Mucosa of rectum (tissue), 2 donors: ENCODE results near the gene ARAP2.

ENCODE experiments used
- H3K27ac ChIP-seq, 2 donors: one replicate each; pipeline ENCODE4 v1.7.0; 2013; ENCODE audit warnings: inconsistent platforms in 2 of 2, low read depth in 2 of 2, low read length in 2 of 2
- H3K27me3 ChIP-seq, 2 donors: one replicate each; pipeline ENCODE4 v1.7.0; 2013; ENCODE audit warnings: low read length in 2 of 2; ENCODE audit not compliant: control insufficient read depth in 2 of 2, insufficient read depth in 2 of 2
- H3K36me3 ChIP-seq, 2 donors: one replicate each; pipeline ENCODE4 v1.7.0; 2013; ENCODE audit warnings: low read length in 2 of 2; ENCODE audit not compliant: control insufficient read depth in 2 of 2, insufficient read depth in 2 of 2
- H3K4me1 ChIP-seq, 2 donors: one replicate each; pipeline ENCODE4 v1.7.0; 2013; ENCODE audit warnings: low read length in 2 of 2, mild to moderate bottlenecking in 1 of 2; ENCODE audit not compliant: control insufficient read depth in 2 of 2, insufficient read depth in 2 of 2
- H3K4me3 ChIP-seq, 2 donors: one replicate each; pipeline ENCODE4 v1.7.0; 2013; ENCODE audit warnings: low read length in 2 of 2
- H3K9ac ChIP-seq, 2 donors: one replicate each; pipeline ENCODE4 v1.7.0; 2013; ENCODE audit warnings: low read length in 2 of 2, low read depth in 1 of 2, mild to moderate bottlenecking in 1 of 2
- H3K9me3 ChIP-seq, 2 donors: one replicate each; pipeline ENCODE4 v1.7.0; 2013; ENCODE audit warnings: low read length in 2 of 2; ENCODE audit not compliant: control insufficient read depth in 2 of 2
- donor health status: healthy.
- donor health status: Normal muscosa, but diverticular disease.

ARAP2 gene

DNA sequence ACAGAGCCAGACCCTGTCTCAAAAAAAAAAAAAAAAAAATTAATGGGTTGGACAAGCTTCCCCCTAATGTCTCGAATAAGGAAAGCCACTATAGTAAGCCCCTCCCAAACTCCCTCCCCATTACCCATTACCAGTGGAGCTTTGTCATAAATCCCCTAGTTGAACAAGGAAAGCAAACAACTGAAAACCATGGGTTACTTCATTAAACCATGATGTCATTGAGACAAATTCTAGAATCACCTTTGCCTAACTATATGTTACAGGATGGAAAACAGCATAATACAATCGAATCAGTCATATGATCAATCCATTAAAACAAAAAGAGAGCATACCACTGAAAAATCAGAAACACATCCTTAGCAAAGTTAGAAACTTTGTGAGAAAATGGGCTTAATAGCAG, 8.2 kb downstream of the ARAP2 start:
- Histone ChIP-seq H3K4me1 (no peaks in the 10 kb centered on the region), H3K9me3 (peaks cover 0 to 4% of the 10 kb centered on the region in 2 donors), H3K27ac (no peak overlapping the region), H3K36me3 (peaks cover 0 to 4% of the 10 kb centered on the region in 2 donors), H3K4me3 (no peak overlapping the region), H3K9ac (no peak overlapping the region), H3K27me3 (no peaks in the 10 kb centered on the region)

DNA sequence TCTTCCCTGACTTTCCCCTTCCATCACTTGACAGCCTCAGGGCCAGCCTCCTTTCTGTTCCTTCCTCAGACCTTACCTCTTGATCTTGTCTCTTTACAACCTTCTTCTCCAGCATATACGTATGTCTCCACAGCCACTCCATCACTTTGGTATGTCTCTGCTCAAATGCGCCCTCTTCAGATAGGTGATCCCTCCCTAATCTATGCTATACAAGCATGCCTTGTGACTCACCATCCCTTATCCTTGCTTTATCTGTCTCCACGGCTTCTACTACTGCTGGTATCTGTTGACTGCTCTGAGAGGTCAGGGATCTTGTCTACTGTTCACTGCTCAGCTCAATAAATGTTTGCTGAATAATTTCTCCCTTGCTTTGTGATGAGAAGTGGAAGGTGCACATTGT, 9.0 kb downstream of the ARAP2 start:
- H3K36me3 ChIP-seq, result peaks cover 0 to 4% of the 10 kb centered on the region in 2 donors
- H3K4me1 ChIP-seq, result peaks cover 0 to 5% of the 10 kb centered on the region in 2 donors
- H3K9ac ChIP-seq, result no peak overlapping the region
- H3K27ac ChIP-seq, result no peak overlapping the region
- peaks cover 0 to 4% of the 10 kb centered on the region in 2 donors for H3K9me3 ChIP-seq
- H3K4me3 ChIP-seq, result no peak overlapping the region
- H3K27me3 ChIP-seq, result no peaks in the 10 kb centered on the region

DNA sequence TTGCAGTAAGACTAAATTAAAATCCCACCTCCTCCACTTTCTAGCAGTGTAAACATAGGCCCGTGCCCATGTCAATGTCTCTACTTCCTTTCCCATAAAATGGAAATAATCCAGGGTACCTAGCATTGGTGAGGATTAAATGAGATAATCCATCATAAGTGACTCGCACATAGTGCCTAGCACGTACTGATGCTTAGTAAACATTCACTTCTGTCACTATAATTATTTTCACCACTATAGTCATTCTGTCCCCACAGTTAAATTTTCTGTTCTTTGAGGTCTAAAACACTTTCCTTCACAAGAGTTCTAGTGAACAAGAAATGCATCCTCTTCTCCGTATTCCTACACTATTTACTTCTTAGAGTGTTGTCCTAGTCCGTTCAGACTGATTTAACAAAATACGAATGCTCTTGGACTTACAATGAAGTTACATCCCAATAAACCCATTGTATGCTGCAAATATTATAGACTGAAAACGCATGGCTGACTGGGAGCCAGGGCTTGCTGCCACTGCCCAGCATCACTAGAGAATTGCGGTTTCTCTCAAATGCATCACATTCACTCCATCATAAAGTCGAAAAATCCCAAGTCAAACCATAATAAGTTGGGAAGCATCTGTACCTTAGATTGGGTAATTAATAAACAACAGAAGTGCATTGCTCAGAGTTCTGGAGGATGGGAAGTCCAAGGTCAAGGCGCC, 10.6 kb downstream of the ARAP2 start:
- Histone ChIP-seq H3K9me3 (peaks cover 0 to 4% of the 10 kb centered on the region in 2 donors), H3K27ac (no peak overlapping the region), H3K9ac (no peak overlapping the region), H3K4me3 (no peak overlapping the region), H3K4me1 (peaks cover 0 to 9% of the 10 kb centered on the region in 2 donors), H3K36me3 (peaks cover 0 to 4% of the 10 kb centered on the region in 2 donors), H3K27me3 (no peaks in the 10 kb centered on the region)

DNA sequence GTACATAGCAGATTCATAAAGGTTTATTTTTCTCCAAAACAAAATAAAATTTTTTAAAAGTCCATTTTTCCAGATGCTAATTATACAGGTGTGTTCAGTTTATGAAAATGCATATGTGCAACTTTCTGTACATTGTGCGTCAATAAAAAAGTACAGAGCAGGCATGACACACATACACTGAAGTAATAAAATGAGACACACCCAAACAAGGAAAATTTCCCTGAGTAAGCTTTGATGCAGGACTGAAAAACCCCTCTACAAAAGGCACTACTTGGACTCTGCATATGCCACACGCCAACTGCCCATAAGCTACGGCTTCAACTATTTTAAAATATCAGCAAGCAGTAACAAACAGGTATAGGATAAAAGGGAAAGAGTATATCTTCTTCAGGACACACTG, 13.8 kb downstream of the ARAP2 start:
- H3K9me3 ChIP-seq, result no peaks in the 10 kb centered on the region
- no peak overlapping the region for H3K27ac ChIP-seq

DNA sequence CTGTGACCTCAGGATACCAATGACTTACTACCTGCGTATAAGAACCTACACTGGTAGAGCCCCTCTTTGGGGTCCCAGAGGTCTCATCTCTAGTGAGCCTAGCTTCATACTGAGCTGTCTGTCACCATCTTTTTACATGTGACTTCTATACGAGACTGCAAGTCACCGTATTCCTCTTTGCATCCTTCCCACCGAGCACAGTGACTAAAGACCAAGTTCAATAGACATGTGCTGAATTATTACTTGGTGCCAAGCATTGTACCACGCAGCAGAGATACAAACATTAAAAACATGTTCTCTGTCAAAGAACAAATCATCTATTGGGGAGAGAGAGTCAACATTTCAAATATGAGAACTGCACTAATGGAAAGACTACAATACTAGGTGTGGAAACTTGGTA, 16.4 kb downstream of the ARAP2 start:
- Histone ChIP-seq H3K4me3 (no peak overlapping the region), H3K9ac (no peak overlapping the region), H3K9me3 (no peaks in the 10 kb centered on the region), H3K36me3 (no peaks in the 10 kb centered on the region), H3K27me3 (no peaks in the 10 kb centered on the region), H3K4me1 (peaks cover 5 to 9% of the 10 kb centered on the region in 2 donors), H3K27ac (no peak overlapping the region)

More for the DNA sequence above, 13.8 kb downstream of the ARAP2 start:
- Histone ChIP-seq H3K27me3 (no peaks in the 10 kb centered on the region), H3K4me3 (no peak overlapping the region), H3K9ac (no peak overlapping the region), H3K36me3 (no peaks in the 10 kb centered on the region), H3K4me1 (peaks cover 0 to 9% of the 10 kb centered on the region in 2 donors)

DNA sequence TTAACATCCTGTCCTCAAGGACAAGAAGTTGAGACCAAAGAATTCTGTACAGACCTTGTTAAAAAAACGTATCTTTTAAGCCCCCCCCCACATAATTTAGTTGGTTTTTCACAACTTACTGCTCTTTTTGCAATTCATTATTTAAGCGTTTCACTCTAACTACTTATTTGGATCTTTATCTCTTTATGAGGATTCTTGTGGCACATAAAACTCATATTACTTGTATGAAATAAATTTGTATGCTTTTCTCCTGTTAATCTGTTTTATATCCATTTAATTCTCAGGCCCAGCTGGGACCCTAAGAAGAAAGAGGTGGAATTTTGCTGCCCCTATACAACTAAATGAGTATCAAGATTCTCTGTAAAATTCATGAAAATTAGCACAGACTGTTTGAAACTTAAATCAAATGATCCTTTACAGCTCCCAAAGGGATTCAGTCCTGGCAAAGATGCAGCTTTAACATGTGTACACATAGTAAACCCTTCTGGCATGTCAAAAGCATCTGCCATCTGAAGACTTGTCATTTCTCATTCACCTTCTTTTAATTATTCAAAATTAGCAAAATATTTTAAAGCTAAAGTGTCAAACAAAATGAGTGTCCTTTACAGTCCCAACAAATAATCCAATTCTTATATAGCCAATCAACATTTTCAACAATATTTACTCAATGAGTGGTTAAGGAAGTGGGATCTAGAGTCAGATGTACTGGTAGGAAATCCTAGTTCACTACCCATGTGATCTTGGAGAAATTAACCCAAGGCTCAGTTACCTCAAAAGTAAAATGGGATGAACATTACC, 17.7 kb downstream of the ARAP2 start:
- no peaks in the 10 kb centered on the region for H3K27me3 ChIP-seq
- H3K27ac ChIP-seq, result no peak overlapping the region
- H3K9ac ChIP-seq, result no peak overlapping the region
- H3K36me3 ChIP-seq, result no peaks in the 10 kb centered on the region
- H3K4me1 ChIP-seq, result peaks cover 5 to 9% of the 10 kb centered on the region in 2 donors
- no peak overlapping the region for H3K4me3 ChIP-seq
- no peaks in the 10 kb centered on the region for H3K9me3 ChIP-seq

DNA sequence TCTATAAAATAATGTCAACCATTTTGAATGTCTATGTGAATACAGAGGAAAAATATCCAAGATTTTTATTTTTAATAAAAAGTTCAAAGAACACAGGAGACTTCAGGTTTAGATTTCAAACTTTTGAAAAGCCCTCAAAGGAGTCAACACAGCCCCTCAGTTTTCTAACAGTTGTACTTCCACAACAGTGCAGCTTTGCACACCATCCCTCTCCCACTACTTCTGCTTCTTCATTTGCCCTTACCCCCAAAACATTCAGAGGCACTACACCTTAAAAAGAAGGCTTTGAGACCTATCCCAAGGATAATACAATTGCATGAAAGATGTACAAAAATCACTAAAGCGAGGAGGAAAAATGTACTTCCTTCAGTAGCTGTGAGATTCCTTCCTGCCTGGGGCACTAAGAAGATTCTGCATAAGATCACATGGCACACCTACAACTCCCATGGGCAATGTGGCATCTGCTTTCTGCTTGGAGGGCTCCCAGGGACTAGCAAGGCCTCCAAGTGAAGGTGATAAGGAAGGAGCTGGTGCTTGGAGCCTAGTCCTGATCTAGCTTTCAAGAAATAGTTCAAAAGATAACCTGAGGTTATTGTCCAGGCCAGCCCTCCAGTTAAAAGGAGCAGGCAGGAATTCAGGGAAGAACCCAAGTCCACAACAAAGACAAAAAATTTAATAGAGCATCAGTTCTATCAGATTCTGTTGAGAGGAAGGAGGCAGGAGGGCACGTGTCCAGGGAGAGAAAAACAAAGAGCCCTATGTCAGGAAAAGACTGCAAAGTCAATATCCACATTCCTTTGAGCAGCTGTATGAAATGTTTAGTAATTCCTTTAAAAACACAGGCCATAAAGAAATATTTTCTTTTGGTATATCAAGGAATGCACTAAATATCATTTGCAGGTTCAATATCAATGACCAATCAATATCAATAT, 19.1 kb downstream of the ARAP2 start:
- Histone ChIP-seq H3K9ac (no peak overlapping the region), H3K4me1 (peaks cover 3 to 5% of the 10 kb centered on the region in 2 donors), H3K4me3 (no peak overlapping the region), H3K27me3 (no peaks in the 10 kb centered on the region), H3K9me3 (no peaks in the 10 kb centered on the region), H3K27ac (no peak overlapping the region), H3K36me3 (no peaks in the 10 kb centered on the region)

DNA sequence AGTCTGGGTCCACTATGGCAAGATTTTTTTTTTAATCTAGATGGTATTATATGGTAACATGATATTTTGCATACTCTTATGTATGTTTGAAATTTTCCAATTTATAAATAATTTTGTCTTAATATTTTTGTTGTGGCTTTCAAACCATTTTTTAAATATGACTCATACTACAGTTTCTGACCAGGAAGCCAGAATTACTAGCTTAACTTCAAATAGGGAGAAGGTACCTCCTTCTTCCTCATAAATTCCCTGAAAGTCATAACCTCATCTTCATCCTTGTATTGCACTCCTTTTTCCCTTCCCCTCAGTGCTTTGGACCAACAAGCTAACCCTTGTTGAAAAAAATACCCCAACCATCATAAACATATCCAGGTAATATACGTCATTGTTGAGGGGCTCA, 21.6 kb downstream of the ARAP2 start:
- no peaks in the 10 kb centered on the region for H3K9me3 ChIP-seq
- no peaks in the 10 kb centered on the region for H3K36me3 ChIP-seq
- no peaks in the 10 kb centered on the region for H3K27me3 ChIP-seq
- H3K27ac ChIP-seq, result no peak overlapping the region
- H3K4me3 ChIP-seq, result no peak overlapping the region
- H3K4me1 ChIP-seq, result peaks cover 0 to 5% of the 10 kb centered on the region in 2 donors
- H3K9ac ChIP-seq, result no peak overlapping the region

DNA sequence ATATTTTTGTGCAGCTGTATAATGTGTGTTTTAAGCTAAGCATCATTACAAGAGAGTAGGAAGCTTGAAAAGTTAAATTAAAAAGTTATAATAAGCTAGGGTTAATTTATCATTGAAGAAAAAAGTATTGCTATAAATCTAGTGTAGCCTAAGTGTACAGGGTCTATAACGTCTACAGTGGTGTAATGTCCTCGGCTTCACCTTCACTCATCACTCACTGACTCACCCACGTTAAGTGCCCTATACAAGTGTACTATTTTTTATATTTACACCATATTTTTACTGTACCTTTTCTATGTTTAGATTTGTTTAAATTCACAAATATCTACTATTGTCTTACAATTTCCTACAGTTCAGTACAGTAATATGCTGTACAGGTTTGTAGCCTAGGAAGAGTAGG, 23.5 kb downstream of the ARAP2 start:
- Histone ChIP-seq H3K9ac (no peak overlapping the region), H3K4me1 (peaks cover 0 to 5% of the 10 kb centered on the region in 2 donors), H3K27me3 (no peaks in the 10 kb centered on the region), H3K36me3 (no peaks in the 10 kb centered on the region), H3K27ac (no peak overlapping the region), H3K9me3 (no peaks in the 10 kb centered on the region), H3K4me3 (no peak overlapping the region)
